NCI-H2107 (cell line): ENCODE measurements around the gene ZC3H11A.
"Not testable (repeated sequence)": the region's sequence is repeated elsewhere in the genome, so short reads cannot be mapped to it uniquely, and the experiment has no call there.

Experiments
- DNase-seq: peaks from one replicate; lab custom pipeline; 2025; lab: John Stamatoyannopoulos, UW

ZC3H11A gene

DNA sequence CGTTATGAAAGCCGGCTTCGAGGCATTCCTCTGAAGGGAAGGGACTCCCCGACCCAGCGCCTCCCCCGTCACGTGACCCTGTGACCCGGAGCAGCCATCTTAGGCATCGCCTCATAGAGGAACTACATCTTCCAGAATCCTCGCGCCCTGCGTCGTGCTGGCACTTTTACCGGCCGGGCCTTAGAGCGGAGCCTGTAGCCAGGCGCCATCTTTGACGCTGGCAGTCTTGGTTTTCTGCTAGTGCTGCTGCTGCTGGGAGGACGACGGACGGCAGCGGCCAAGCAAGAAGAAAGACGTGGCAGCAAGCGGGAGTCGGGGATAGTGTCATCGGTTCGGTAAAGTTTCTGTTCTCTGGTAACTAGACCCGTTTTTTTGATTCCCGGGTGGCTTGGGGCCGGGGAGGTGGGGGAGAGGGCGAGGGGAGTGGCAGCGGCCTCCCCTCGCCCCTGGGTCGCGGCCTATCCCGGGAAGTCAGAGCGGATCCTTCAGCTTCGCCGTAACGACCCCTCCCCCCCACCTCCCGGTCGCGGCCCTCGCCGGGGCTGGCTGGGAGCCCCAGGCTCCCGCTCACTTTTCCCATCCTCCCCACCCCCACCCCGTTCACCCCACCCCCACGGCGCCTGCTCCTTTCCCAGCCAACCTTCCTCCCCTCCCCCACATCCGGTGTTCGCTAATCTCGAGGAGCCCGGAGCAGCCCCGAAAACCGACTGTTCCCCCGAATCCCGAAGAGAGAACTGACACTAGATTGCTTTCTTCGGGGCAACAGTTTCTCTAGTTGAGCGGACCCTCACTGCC, at the start of gene ZC3H11A, which contains the start of gene ZBED6:
TSS of gene ZC3H11A (plus strand) at position 183 of the 795 bp plus-strand sequence. CDS start 21,448 bp downstream, outside the sequence.
TSS of gene ZBED6 (plus strand) at position 183 of the 795 bp plus-strand sequence. CDS start 1,900 bp downstream, outside the sequence.
- peak; percentile 98 for DNase-seq

DNA sequence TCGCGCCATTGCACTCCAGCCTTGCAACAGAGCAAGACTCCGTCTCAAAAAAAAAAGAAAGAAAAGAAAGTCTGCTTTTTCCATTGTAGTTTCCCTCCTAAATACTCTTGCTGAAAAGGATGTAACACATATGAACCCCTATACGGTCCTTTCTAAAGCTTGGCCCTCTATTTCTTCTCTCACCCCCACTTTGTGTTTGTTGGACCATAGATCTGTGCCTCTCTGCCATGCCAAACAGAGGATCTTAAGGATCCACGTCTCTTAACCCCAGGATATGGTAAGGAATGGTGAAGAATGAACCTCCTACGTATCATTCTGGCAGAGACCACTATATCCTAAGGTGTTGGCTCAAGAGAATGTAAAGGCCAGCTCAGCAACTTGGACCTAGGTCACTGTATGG, 49.1 kb upstream of the ZC3H11A start:
- no peak for DNase-seq

DNA sequence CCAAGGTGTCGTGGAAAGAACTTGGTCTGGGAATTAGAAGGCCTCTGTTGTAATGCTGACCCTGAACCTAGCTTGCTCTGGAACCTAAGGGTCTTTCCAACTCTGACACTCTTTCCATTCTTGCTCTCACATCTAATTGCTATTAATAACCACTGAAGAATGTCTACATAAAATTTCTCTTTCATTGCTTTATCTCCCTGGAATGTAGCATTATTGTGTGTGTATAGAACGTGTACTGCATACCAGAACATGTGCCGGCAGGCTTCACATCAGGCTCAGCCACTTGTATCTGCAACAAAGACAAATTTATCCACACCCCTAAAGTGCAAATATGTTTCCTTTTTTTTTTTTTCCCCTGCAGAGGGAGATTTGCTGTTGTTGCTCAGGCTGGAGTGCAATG, 44.4 kb upstream of the ZC3H11A start:
- no peak for DNase-seq

DNA sequence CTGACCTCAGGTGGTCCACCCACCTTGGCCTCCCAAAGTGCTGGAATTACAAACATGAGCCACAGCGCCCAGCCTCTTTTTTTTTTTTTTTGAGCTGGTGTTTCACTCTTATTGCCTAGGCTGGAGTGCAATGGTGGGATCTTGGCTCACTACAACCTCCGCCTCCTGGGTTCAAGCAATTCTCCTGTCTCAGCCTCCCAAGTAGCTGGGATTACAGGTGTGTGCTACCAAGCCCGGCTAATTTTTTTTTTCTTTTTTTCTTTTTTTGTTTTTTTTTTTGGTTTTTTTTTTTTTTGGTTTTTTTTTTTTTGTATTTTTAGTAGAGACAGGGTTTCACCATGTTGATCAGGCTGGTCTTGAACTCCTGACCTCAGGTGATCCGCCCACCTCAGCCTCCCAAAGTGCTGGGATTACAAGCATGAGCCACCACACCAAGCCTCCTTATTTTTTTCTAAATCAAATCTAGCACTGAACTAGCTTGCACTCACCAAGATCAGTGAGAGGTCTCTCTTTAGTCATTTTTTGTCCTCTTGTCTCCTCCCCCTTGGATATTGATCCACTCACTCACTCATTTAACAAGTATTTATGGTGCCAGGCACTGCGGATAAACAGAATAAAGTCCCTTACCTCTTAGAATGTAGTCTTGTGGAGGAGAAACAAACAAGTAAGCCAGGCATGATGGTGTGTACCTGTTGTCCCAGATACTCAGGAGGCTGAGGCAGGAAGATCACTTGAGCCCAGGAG, 43.6 kb upstream of the ZC3H11A start:
- DNase-seq, result not testable (repeated sequence)

DNA sequence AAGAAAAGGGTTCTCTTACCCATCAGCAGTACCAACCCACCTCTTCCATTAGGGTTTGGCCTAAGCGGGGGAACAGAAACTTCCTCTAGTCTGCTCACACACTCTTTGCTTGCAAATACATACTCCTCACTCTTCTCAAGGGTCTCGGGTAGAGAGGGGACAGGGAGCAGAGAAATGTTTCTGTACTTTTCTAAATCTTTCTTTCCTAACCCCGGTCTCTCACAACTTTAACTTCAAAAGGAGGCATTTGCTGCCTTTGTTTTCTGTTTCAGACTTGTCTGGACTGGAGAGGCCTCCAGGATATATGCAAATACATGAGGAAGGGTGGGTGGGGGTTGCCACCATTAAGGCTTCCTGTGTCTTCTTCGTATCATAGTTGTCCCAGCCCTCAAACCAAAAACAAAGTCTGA, 41.0 kb upstream of the ZC3H11A start:
- DNase-seq, result no peak

DNA sequence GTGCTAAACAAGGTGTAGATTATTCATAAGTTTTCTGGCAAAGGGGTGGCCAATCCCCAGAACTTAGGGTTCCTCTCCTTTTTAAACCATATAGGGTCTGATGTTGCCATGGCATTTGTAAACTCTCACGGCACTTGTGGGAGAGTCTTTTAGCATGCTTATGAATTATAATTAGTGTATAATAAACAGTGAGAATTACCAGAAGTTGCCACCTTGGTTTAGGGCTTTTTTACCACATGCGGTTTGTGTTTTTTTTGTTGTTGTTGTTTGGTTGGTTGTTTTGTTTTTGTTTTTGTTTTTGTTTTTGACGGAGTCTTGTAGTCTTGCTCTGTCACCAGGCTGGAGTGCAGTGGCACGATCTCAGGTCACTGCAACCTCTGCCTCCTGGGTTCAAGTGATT, 39.4 kb upstream of the ZC3H11A start:
- DNase-seq, result no peak

DNA sequence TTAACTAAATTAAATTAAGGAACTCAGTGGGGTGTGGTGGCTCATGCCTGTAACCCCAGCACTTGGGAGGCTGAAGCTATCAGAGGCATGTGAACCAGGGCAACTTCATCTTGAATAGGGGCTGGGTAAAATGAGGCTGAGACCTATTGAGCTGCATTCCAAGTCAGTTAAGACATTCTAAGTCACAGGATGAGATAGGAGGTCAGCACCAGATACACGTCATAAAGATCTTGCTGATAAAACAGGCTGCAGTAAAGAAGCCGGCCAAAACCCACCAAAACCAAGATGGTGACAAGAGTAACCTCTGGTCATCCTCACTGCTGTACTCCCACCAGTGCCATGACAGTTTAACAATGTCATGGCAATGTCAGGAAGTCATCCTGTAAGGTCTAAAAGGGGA, 36.7 kb upstream of the ZC3H11A start:
- not testable (repeated sequence) for DNase-seq

DNA sequence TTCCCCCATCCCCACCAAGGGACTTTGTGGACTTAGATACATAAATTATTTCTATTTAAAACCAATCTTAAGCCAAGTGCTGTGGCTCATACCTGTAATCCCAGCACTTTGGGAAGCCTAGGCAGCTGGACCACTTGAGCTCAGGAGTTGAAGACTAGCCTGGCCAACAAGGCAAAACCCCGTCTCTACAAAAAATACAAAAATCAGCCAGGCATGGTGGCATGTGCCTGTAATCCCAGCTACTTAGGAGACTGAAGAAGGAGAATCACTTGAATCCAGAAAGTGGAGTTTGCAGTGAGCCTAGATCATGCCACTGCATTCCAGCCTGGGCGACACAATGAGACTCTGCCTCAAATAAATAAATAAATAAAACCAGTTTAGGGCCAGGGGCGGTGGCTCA, 34.9 kb upstream of the ZC3H11A start:
- no peak for DNase-seq

DNA sequence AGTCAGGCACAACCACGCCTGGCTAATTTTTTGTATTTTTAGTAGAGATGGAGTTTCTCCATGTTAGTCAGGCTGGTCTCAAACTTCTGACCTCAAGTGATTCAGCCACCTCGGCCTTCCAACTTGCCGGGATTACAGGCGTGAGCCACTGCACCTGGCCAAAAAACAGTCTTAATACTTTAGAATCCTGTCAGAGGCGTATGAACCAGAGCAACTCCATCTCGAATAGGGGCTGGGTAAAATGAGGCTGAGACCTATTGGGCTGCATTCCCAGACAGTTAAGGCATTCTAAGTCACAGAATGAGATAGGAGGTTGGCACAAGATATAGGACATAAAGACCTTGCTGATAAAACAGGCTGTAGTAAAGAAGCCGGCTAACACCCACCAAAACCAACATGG, 33.5 kb upstream of the ZC3H11A start:
- DNase-seq, result not testable (repeated sequence)

DNA sequence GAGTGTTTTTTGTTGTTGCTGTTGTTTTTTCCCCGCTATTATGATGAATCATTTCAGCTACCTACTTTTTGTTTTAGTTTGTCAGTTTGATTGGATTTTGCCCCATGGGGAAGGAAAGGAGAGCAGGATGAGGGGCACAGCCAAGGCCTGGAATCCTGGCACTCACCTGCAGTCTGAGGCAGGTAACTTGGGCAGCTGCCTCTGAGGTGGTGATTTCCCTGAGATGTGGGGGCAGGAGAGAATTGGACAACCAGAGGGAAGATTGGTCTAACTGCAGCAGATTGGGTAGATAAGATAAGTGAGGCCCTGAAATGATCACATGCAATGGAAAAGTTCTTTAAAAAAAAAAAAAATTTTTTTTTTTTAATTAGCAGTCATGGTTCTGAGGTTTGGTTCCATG, 31.9 kb upstream of the ZC3H11A start:
- DNase-seq, result no peak

DNA sequence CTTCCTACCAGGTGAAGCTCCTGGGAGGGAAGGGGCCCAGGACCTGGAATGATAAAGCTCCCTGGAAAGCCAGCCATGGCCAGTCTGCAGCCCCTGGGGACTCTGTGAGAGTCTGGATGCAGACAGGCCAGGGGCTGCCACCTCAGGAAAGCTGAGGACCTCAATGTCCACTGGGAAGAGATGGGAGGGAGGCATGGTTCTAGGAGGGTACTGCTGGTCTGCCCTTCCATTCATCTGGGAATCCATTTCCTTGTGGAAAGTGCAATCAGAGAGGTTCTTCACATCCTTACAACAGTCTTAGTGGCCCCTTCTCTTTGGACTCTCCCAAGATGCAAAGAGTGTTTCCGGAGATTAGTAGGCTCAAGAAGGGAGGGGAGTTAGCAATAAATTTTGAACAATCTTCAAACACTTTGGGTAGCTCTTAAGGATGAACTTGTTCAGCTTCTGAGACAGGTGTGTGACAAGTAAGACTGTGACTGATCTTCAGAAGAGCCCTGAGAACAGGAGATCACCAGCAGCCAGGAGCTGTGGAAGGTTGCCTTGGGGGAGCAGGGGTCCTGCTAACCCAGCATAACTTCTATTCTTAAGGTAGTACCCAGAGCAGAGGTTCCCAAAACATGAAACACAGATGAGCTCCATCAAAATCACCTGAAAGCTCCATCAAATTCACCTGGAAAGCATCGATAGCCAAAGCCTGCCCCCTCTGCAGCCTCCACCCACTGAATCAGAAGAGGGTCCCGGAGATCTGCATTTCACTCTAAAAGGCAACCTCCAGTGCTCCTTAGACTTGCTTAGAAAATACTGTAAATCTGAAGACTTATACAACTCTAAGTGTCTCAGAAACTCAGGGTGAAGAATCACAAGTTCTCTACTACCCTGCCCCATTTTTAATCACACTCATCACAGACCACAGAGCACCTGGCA, 31.1 kb upstream of the ZC3H11A start:
- no peak for DNase-seq

DNA sequence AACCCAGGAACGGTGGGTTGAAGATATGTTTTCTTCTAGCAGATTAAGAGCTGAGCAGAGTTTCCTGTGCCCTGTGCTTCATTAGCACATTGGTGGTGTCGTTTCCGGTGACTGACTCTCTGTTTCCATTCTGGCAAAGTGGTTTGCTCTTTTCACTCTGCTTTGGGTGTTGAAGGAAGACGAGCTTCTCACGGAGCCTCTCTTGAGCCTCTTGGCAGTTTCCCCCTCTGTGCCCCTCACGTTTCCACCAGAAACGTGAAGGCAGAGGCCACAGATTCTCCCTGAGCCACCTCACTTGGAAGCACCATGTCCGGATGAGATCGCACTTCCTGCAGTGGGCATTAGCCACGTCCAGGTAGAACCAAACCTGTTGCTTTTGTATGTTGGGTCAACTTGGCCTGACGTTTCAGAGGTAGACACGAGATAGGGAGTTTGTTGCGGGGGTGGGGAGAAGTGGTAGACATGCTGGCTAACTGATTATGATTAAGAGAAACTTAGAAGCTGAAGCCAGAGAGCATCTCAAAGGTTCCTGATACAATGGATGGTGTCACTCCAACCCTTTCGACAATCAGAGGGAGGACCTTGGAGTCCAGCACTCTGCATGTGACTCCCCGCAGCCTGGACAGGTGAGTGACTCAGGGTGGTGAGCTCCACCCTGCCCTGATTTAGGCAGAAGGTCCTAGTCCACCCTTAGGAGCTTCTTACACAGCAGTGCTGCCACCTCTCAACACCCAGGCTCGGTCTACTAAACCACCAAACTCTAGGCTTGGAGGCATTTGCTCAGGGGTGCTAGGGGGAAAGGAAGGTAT, 30.2 kb upstream of the ZC3H11A start, which contains the start of gene LAX1:
TSS of gene LAX1 (plus strand) at position 155 of the 809 bp plus-strand sequence. CDS start at position 538, 383 bp downstream.
- DNase-seq, result no peak

DNA sequence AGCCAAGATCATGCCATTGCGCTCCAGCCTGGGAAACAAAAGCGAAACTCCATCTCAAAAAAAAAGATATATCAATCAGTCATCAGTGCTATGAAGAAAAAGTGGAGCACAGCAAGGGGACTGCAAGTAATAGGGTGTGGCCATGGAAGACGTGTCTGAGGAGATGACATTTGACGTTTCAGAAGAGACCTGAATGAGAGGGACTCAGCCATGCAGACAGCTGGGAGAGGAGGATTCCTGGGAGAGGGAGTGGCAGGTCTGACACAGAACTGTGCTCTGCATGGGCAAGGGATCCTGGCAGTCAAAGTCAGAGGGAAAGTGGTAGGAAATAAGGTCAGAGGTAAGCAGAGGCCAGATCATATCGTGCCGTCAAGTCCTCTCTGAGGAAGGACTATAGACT, 27.2 kb upstream of the ZC3H11A start:
- no peak for DNase-seq

DNA sequence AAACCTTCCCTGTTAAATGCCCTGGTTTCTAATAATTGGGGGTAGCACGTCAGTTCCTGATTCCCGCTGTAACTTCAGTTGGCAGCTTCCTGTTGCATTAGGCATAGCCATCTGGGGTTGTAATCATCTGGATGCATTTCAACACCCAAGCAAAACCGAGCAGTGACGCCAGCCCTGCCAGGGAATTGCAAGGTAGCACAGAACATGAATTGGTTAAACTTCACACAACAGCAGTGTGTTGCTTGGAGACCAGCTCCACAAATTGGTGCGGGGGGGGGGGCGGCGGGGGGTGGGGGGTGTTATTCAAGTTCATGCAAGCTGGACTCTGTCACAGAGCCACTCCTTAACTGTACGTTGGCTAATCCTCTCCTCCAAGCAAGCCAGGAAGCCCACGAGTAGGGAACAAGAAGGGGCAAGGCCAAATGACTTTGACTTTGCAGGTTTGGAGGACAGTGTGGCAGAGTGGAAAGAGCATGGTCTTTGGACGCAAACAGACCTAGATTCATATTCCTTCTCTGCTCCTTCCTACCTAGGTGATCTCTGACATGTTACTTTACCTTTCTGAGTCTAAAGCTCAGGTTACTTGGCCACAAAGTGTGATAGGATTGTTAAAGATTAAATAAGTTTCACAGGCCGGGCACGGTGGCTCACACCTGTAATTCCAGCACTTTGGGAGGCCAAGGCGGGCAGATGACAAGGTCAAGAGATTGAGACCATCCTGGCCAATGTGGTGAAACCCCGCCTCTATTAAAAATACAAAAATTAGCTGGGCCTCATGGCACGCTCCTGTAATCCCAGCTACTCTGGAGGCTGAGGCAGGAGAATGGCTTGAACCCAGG, 25.7 kb upstream of the ZC3H11A start:
- DNase-seq, result peak; percentile 46

DNA sequence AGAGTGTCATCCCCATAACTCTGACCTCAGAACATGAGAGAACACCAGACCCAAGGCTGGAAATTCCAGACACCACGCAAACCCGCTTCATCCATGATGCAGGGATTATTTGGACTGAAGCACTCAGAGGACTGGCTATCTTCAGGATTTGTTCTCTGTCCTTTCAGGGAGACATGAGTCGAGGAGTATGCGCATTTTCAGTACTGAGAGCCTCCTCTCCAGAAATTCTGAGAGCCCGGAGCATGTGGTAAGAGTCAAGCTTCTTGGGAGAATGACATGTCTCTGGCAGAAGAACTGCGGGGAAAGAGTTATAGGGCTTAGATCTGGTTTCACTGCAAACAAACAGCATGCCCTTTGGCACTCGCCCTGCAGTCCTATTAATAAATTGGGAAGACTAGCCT, 23.5 kb upstream of the ZC3H11A start:
- DNase-seq, result no peak

DNA sequence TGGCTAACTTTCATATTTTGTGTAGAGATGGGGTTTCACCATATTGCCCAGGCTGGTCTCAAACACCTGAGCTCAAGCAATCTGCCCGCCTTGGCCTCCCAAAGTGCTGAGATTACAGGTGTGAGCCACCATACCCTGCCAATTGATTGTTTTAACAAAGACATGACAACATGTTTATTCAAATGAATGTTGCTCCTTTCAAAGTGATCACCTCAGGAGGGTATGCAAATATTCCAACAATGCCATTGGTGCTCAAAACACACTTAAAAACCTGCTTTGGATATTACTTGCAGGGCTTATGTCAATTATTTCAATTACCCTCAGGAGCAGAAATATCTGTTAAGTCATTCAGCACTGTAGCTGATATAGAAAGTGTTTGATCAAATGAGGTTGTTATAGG, 22.6 kb upstream of the ZC3H11A start:
- no peak for DNase-seq

DNA sequence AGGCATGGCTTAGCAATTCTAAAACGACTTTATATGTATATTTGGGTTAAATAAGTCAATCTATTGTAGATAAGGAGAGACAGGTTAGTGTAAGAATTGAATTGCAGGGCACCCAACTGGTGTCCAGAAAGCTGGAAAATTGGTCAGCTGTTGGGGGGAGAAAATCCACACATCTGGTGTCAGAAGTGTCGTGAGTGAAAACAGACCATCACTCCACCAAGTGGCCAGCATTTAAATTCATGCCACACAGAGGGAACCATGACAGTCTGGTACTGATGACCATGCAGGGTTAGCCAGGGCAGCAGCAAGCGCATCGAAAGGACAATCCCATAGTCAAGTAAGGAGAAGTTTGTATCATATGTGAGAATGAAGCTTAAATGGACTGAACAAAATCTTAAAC, 18.8 kb upstream of the ZC3H11A start:
- DNase-seq, result no peak

DNA sequence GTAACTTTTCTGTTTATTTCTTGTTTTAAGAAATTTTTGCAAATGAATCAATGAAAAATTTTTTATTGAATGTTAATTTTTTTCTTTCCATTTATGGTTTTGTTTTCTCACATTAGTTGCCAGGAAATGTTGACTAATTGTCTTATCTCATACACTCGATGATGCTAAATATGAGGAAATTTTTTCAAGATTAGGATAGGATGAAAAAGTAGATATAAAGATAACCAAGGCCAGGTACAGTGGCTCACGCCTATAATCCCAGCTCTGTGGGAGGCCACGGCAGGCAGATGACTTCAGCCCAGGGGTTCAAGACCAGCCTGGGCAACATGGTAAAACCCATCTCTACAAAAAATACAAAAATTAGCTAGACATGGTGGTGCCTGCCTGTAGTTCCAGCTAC, 17.8 kb upstream of the ZC3H11A start:
- no peak for DNase-seq

DNA sequence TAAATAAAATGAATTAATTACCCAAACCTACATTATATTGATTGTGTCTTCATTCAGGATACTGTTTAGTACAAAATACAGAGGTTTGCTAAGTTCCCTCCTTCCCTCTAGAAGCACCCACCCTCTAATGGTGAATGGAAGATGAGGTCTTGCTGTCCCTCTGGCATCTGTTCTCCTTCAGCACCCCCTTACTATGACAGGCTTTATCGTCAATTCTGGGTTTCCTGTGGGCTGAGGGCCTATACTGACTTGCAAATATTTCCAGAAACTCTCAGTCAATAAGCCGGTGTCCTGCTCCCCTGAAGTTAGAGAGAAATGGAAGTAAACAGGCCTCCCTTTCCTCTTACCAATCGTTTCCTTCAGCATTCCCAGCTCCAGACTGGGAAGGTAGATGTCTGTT, 17.3 kb upstream of the ZC3H11A start:
- DNase-seq, result no peak

DNA sequence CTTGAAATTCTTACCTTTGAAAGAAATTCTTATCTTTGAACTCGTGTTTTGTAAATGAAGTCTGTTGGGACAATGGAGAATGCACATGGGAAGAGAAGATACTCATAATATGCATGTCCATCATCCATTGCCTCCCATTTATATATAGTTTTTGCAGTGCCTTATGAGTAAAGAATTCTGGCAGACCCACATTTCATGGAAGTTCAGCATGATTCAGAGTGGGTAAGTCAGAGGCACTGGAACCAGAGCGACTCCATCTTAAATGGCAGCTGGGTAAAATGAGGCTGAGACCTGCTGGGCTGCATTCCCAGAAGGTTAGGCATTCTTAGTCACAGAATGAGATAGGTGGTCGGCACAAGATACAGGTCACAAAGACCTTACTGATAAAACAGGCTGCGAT, 16.6 kb upstream of the ZC3H11A start:
- DNase-seq, result no peak
